Measurements from ENCODE around the gene FGF14. TPM values are rescaled to one million over a fixed set of nuclear protein-coding genes. Genes with fewer than 3 reads are reported as not detected.

FGF14 gene
- total RNA-seq, 3 donors from 2014 or later (not counting 1 experiment from before 2014, with no cell fraction given) = not detected

- no peak for DNase-seq
- H3K27ac Mint-ChIP-seq = no peak overlapping the region
- no peak for TF ChIP-seq CTCF (IDR thresholded peaks at IDR 0.05)
- intact Hi-C loops (cut with micrococcal nuclease) = no loop called here
- H3K27ac ChIP-seq (ENCODE audit: low read length) = no peak overlapping the region
- no peaks in the 10 kb centered on the region for H3K36me3 ChIP-seq (ENCODE audit: control insufficient read depth, insufficient read depth, low read length)
- H3K9me3 ChIP-seq (ENCODE audit: control insufficient read depth, insufficient read depth, low read length) = no peaks in the 10 kb centered on the region
- no peaks in the 10 kb centered on the region for H3K4me1 ChIP-seq (ENCODE audit: control insufficient read depth, insufficient read depth, low read length)
- H3K4me3 Mint-ChIP-seq = no peak overlapping the region
- no peak overlapping the region for H3K4me3 ChIP-seq (ENCODE audit: low read length)
- H3K9me3 Mint-ChIP-seq = no peaks in the 10 kb centered on the region
- no peaks in the 10 kb centered on the region for H3K4me1 Mint-ChIP-seq
- no peaks in the 10 kb centered on the region for H3K27me3 ChIP-seq (ENCODE audit: control insufficient read depth, insufficient read depth, low read length)
- H3K27me3 Mint-ChIP-seq (ENCODE audit: low read depth in 2 of 2) = no peaks in the 10 kb centered on the region
- H3K36me3 Mint-ChIP-seq = no peaks in the 10 kb centered on the region
- no peak for ATAC-seq
- WGBS (ENCODE audit: insufficient coverage) = 96% methylated on average over 3 of the region's 3 CpGs
These were observed 265.0 kb downstream of the FGF14 start for GRCh38 chr13:102136735-102137296.

- H3K4me1 Mint-ChIP-seq = no peaks in the 10 kb centered on the region
- Histone ChIP-seq H3K4me3 (ENCODE audit: low read length) (no peak overlapping the region), H3K27me3 (ENCODE audit: control insufficient read depth, insufficient read depth, low read length) (no peaks in the 10 kb centered on the region), H3K27ac (ENCODE audit: low read length) (no peak overlapping the region), H3K9me3 (ENCODE audit: control insufficient read depth, insufficient read depth, low read length) (no peaks in the 10 kb centered on the region), H3K4me1 (ENCODE audit: control insufficient read depth, insufficient read depth, low read length) (no peaks in the 10 kb centered on the region), H3K36me3 (ENCODE audit: control insufficient read depth, insufficient read depth, low read length) (no peaks in the 10 kb centered on the region)
- H3K27me3 Mint-ChIP-seq (ENCODE audit: low read depth in 2 of 2) = no peaks in the 10 kb centered on the region
- no peaks in the 10 kb centered on the region for H3K9me3 Mint-ChIP-seq
- no peak overlapping the region for H3K4me3 Mint-ChIP-seq
- no peaks in the 10 kb centered on the region for H3K36me3 Mint-ChIP-seq
- intact Hi-C loops (cut with micrococcal nuclease) = no loop called here
- ATAC-seq (no peak), DNase-seq (no peak)
- no peak overlapping the region for H3K27ac Mint-ChIP-seq
- 45% methylated on average over 2 of the region's 3 CpGs for WGBS (ENCODE audit: insufficient coverage)
- TF ChIP-seq CTCF (IDR thresholded peaks at IDR 0.05) = no peak
These were observed 269.0 kb downstream of the FGF14 start for GRCh38 chr13:102132777-102133295.

DNA sequence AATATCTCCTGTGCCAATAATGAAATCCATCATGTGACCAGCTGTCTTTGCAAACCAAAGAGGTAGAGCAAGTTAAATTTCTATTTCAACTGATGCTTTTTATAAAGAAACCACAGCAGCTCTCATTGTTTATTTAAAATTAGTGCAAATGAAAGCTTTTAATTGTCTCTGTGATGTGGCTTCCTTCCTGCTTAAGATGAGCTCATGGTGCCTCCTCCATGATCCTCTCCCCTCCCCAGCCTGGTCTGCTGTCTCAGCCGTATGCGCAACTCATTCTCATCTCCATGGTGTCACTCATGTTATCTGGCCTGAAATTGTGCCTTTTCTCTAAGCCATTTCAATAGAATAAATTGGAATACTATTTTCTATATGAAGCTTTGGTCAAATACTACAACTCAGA is 270.6 kb downstream of the FGF14 start:
- H3K36me3 Mint-ChIP-seq = no peaks in the 10 kb centered on the region
- intact Hi-C loops (cut with micrococcal nuclease) = no loop called here
- Histone ChIP-seq H3K27me3 (ENCODE audit: control insufficient read depth, insufficient read depth, low read length) (no peaks in the 10 kb centered on the region), H3K4me3 (ENCODE audit: low read length) (no peak overlapping the region), H3K27ac (ENCODE audit: low read length) (no peak overlapping the region), H3K36me3 (ENCODE audit: control insufficient read depth, insufficient read depth, low read length) (no peaks in the 10 kb centered on the region), H3K4me1 (ENCODE audit: control insufficient read depth, insufficient read depth, low read length) (no peaks in the 10 kb centered on the region), H3K9me3 (ENCODE audit: control insufficient read depth, insufficient read depth, low read length) (no peaks in the 10 kb centered on the region)
- no peaks in the 10 kb centered on the region for H3K9me3 Mint-ChIP-seq
- TF ChIP-seq CTCF (IDR thresholded peaks at IDR 0.05) = no peak
- H3K27me3 Mint-ChIP-seq (ENCODE audit: low read depth in 2 of 2) = no peaks in the 10 kb centered on the region
- WGBS (ENCODE audit: insufficient coverage) = 100% methylated on average over 2 of the region's 2 CpGs
- H3K4me3 Mint-ChIP-seq = no peak overlapping the region
- no peaks in the 10 kb centered on the region for H3K4me1 Mint-ChIP-seq
- DNase-seq (no peak), ATAC-seq (no peak)
- no peak overlapping the region for H3K27ac Mint-ChIP-seq

GRCh38 chr13:102128216-102128810 is 273.5 kb downstream of the FGF14 start:
- Histone ChIP-seq H3K36me3 (ENCODE audit: control insufficient read depth, insufficient read depth, low read length) (no peaks in the 10 kb centered on the region), H3K27me3 (ENCODE audit: control insufficient read depth, insufficient read depth, low read length) (no peaks in the 10 kb centered on the region), H3K27ac (ENCODE audit: low read length) (no peak overlapping the region), H3K9me3 (ENCODE audit: control insufficient read depth, insufficient read depth, low read length) (no peaks in the 10 kb centered on the region), H3K4me1 (ENCODE audit: control insufficient read depth, insufficient read depth, low read length) (no peaks in the 10 kb centered on the region), H3K4me3 (ENCODE audit: low read length) (no peak overlapping the region)
- DNase-seq (no peak), ATAC-seq (no peak)
- H3K27me3 Mint-ChIP-seq (ENCODE audit: low read depth in 2 of 2) = no peaks in the 10 kb centered on the region
- intact Hi-C loops (cut with micrococcal nuclease) = no loop called here
- no peak overlapping the region for H3K27ac Mint-ChIP-seq
- WGBS (ENCODE audit: insufficient coverage) = 73% methylated on average over 3 of the region's 4 CpGs
- TF ChIP-seq CTCF (IDR thresholded peaks at IDR 0.05) = no peak
- H3K4me1 Mint-ChIP-seq = no peaks in the 10 kb centered on the region
- no peak overlapping the region for H3K4me3 Mint-ChIP-seq
- H3K9me3 Mint-ChIP-seq = peaks cover 0 to 5% of the 10 kb centered on the region in 2 donors
- H3K36me3 Mint-ChIP-seq = no peaks in the 10 kb centered on the region

All from natural killer cell (primary cell).